ENCODE measurements around the gene CHST6. TPM values are rescaled to one million over a fixed set of nuclear protein-coding genes. Genes with fewer than 3 reads are reported as not detected.

CHST6 gene
- total and polyA plus RNA-seq, 4 donors: 2.2 to 8.5 (median 4.4) TPM

DNA sequence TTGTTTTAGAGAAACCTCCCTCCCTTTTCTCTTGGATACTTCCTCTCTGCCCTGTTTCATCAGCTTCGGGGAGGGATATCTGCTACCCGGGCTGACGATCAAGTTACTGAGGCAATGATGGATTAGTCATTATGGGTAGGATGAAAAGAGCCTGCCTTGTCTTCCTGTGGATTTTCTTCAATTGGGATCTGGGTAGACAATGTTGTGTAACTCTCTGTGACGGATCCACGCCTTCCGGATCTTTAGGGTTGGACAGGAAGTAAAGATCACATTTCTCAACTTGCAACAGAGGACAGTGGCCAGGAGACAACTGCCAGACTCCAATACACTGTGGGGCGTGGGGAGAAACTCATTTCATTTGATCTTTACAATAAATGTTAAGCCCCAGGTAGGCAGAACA is 11.3 kb upstream of the CHST6 start:
- TF ChIP-seq, protein P1, sequence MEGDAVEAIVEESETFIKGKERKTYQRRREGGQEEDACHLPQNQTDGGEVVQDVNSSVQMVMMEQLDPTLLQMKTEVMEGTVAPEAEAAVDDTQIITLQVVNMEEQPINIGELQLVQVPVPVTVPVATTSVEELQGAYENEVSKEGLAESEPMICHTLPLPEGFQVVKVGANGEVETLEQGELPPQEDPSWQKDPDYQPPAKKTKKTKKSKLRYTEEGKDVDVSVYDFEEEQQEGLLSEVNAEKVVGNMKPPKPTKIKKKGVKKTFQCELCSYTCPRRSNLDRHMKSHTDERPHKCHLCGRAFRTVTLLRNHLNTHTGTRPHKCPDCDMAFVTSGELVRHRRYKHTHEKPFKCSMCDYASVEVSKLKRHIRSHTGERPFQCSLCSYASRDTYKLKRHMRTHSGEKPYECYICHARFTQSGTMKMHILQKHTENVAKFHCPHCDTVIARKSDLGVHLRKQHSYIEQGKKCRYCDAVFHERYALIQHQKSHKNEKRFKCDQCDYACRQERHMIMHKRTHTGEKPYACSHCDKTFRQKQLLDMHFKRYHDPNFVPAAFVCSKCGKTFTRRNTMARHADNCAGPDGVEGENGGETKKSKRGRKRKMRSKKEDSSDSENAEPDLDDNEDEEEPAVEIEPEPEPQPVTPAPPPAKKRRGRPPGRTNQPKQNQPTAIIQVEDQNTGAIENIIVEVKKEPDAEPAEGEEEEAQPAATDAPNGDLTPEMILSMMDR (IDR thresholded peaks at IDR 0.05; ENCODE audit: control extremely low read depth, extremely low read depth): no peak
- DNase-seq: peak in 1 of 3 donors; percentile 38

DNA sequence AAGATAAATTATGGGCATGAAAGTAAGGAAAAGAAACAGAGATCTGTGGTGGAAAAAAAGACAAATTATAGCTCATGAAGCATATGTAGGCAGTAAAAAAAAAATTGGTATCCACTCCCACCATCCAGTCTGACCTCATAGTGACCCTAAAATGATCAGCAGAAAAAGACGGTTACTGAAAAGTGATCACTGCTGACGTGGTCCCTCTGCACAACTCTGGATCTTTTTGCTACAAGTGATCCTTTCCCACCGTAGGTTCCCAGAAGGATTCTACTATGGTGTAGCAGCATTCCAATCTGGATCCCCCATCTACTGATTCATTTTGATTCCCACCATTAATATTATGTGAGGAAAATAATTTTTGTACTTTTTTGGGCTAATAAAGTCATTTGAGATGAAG is 10.9 kb upstream of the CHST6 start:
- Histone ChIP-seq H3K4me3 (no peak overlapping the region), H3K27ac (ENCODE audit: low read depth in 1 of 2, low read length in 1 of 2) (no peak overlapping the region), H3K9ac (ENCODE audit: insufficient read depth in 1 of 2, low read length in 2 of 2) (no peak overlapping the region), H3K36me3 (ENCODE audit: control insufficient read depth in 4 of 4, insufficient read depth in 4 of 4, low read length in 4 of 4) (no peaks in the 10 kb centered on the region), H3K4me1 (ENCODE audit: control insufficient read depth in 5 of 5, insufficient read depth in 5 of 5, low read length in 5 of 5) (peaks cover 0 to 9% (median 0%) of the 10 kb centered on the region in 5 donors), H3K9me3 (ENCODE audit: control insufficient read depth in 4 of 4, insufficient read depth in 3 of 4, low read length in 3 of 4) (peaks cover 0 to 1% (median 0%) of the 10 kb centered on the region in 4 donors), H3K27me3 (ENCODE audit: control insufficient read depth in 3 of 3, insufficient read depth in 3 of 3, low read length in 2 of 3) (peaks cover 0 to 3% (median 0%) of the 10 kb centered on the region in 3 donors)
- TF ChIP-seq, protein P1 (IDR thresholded peaks at IDR 0.05; ENCODE audit: control extremely low read depth, extremely low read depth): no peak
- 87 to 97% methylated on average over 3 of the region's 3 CpGs for WGBS, 2 donors
- ATAC-seq (ENCODE audit: insufficient read depth, low FRiP score) (no peak), DNase-seq (no peak)

More for the DNA sequence above, 11.3 kb upstream of the CHST6 start:
- peak; percentile 70 for ATAC-seq (ENCODE audit: insufficient read depth, low FRiP score)
- WGBS, 2 donors: 13 to 26% methylated on average over 7 of the region's 7 CpGs
- Histone ChIP-seq H3K27ac (ENCODE audit: low read depth in 1 of 2, low read length in 1 of 2) (no peak overlapping the region), H3K4me3 (no peak overlapping the region), H3K27me3 (ENCODE audit: control insufficient read depth in 3 of 3, insufficient read depth in 3 of 3, low read length in 2 of 3) (peaks cover 0 to 3% (median 0%) of the 10 kb centered on the region in 3 donors), H3K4me1 (ENCODE audit: control insufficient read depth in 5 of 5, insufficient read depth in 5 of 5, low read length in 5 of 5) (peaks cover 0 to 9% (median 0%) of the 10 kb centered on the region in 5 donors), H3K9me3 (ENCODE audit: control insufficient read depth in 4 of 4, insufficient read depth in 3 of 4, low read length in 3 of 4) (peaks cover 0 to 1% (median 0%) of the 10 kb centered on the region in 4 donors), H3K36me3 (ENCODE audit: control insufficient read depth in 4 of 4, insufficient read depth in 4 of 4, low read length in 4 of 4) (no peaks in the 10 kb centered on the region), H3K9ac (ENCODE audit: insufficient read depth in 1 of 2, low read length in 2 of 2) (no peak overlapping the region)

DNA sequence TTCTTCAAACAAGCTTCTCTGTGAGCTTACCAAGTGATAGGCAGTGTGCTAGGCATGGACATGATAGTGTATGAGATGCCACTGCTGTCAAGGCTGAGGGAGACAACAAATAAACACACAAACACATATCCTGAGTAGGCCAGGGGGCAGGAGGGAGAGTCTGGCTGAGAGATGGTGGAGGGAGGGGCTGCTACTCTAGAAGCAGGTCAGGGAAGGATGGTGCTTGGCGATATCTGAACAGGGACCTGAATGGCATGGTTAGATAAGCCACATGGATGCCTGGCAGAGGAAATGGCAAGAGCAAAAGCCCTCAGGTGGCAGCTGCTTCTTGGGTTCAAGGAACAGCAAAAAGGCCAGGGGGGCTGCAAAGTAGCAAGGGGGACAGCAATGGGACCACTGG is 8.6 kb upstream of the CHST6 start:
- H3K27ac ChIP-seq (ENCODE audit: low read depth in 1 of 2, low read length in 1 of 2): no peak overlapping the region
- ATAC-seq (ENCODE audit: insufficient read depth, low FRiP score): no peak
- peaks cover 0 to 3% (median 0%) of the 10 kb centered on the region in 3 donors for H3K27me3 ChIP-seq (ENCODE audit: control insufficient read depth in 3 of 3, insufficient read depth in 3 of 3, low read length in 2 of 3)
- DNase-seq: no peak
- H3K4me1 ChIP-seq (ENCODE audit: control insufficient read depth in 5 of 5, insufficient read depth in 5 of 5, low read length in 5 of 5): peaks cover 0 to 9% (median 0%) of the 10 kb centered on the region in 5 donors
- no peak overlapping the region for H3K4me3 ChIP-seq
- WGBS, 2 donors: 85% methylated on average over 1 of the region's 1 CpG
- H3K9ac ChIP-seq (ENCODE audit: insufficient read depth in 1 of 2, low read length in 2 of 2): no peak overlapping the region
- TF ChIP-seq, protein P1 (IDR thresholded peaks at IDR 0.05; ENCODE audit: control extremely low read depth, extremely low read depth): no peak
- H3K36me3 ChIP-seq (ENCODE audit: control insufficient read depth in 4 of 4, insufficient read depth in 4 of 4, low read length in 4 of 4): no peaks in the 10 kb centered on the region
- peaks cover 0 to 1% (median 0%) of the 10 kb centered on the region in 4 donors for H3K9me3 ChIP-seq (ENCODE audit: control insufficient read depth in 4 of 4, insufficient read depth in 3 of 4, low read length in 3 of 4)

All from lung (tissue), 12 donors.